Suppressor macrophage (primary cell): Measurements from ENCODE around the gene ZNF410.
"Not testable (repeated sequence)": the region's sequence is repeated elsewhere in the genome, so short reads cannot be mapped to it uniquely, and the experiment has no call there.

Experiments
- DNase-seq, 4 experiments: peaks; one replicate each; pipeline ENCODE4 v3.0.0-alpha.2; 2020 to 2022
- total RNA-seq, 17 experiments: gene quantifications; one replicate each; lab custom pipeline; 2026; ENCODE audit warnings: mixed read lengths in 6 of 17, inconsistent platforms in 3 of 17; lab: John Stamatoyannopoulos, UW

ZNF410 gene, protein sequence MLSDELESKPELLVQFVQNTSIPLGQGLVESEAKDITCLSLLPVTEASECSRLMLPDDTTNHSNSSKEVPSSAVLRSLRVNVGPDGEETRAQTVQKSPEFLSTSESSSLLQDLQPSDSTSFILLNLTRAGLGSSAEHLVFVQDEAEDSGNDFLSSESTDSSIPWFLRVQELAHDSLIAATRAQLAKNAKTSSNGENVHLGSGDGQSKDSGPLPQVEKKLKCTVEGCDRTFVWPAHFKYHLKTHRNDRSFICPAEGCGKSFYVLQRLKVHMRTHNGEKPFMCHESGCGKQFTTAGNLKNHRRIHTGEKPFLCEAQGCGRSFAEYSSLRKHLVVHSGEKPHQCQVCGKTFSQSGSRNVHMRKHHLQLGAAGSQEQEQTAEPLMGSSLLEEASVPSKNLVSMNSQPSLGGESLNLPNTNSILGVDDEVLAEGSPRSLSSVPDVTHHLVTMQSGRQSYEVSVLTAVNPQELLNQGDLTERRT
- total RNA-seq, result 0.71 to 7.5 (median 3.8) reads per million in 17 experiments

DNA sequence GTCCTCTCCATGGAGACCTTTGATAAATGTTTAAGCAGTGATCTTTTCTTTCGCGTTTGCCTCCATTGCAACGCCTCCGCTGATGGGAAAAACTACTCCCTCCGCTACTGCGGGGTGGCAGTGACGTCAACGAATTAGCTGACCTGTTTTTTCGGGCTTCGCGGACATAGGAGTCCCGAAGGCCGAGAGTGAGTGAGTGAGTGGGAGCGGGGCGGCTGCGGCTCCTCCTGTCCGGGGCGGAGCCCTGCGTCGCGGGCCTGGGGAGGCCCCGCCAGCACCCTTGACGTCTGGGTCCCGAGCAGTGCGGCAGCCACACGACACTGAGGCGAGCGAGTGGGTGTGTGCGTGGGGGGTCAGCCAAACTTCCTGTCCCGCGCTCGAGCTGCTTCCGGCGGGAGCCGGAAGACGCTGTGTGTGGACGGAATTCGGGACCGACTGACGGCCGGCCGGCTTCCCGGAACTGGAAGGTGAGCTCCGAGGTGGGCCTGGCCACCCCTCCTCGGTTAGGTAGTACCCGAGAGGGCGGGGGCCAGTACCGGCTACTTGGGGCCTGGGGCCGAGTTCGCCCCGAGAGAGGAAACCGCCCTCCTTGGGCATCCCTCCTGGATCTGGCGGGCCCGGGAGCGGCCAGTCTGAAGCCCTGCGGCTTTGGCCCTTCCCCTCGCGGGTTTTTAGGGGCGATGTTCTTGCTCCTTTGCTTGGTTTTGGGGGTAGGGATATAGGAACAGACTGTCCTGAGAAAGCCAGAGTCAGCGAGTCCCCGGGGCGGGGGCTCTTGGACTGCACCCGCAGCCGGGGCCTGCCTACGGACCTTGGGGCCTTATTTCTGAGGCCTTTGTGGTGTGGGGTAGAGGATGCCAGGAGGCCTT is at the start of gene ZNF410:
Gene ZNF410 (plus strand): TSS at position 411 of the 869 bp plus-strand sequence. CDS start 5,317 bp downstream, outside the sequence.
- DNase-seq, result peak; percentile 98 to 100 (median 99)

DNA sequence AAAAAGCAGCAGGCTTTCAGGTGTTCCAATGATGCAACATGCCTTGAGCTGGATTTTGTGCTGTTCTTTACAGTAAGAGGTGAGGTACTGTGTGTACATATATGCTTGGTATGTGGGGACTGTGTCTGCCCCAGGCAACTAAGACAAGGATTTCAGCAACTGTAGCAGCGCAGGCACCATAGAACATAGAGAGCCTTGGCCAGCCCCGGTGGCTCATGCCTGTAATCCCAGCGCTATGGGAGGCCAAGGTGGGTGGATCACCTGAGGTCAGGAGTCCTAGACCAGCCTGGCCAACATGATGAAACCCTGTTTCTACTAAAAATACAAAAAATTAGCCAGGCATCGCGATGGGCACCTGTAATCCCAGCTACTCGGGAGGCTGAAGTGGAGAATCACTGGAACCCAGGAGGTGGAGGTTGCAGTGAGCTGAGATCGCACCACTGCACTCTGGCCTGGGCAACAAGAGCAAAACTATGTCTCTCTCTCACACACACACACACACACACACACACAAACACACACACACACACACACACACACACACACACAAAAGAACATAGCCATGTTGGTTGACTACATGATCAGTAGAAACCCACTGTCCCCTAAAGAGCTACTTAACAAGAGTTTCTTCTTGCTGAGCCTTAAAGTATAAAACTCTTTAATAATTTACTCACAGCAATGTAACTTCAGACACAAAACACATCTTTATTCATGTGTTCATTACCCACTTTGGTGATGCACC is 48.2 kb upstream of the ZNF410 start:
- DNase-seq, result not testable (repeated sequence)

DNA sequence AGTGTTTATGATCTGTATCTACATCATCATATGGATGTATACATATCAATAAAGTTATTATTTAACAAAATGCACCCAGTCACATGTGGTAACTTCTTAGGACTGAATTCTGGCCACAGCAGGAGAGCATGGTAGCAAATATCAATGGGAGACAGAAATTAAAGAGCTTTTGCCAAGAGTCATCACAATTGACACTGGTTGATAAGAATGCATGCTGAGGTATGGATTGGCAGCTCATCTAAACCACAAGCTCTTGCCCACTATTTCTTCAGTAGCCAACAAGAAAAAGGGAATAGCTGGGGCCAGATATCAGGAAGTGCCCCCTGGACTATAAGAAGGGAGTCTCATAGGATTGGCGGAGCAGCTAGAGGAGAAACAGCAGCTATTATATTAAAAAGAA is 44.5 kb upstream of the ZNF410 start:
- DNase-seq, result no peak

DNA sequence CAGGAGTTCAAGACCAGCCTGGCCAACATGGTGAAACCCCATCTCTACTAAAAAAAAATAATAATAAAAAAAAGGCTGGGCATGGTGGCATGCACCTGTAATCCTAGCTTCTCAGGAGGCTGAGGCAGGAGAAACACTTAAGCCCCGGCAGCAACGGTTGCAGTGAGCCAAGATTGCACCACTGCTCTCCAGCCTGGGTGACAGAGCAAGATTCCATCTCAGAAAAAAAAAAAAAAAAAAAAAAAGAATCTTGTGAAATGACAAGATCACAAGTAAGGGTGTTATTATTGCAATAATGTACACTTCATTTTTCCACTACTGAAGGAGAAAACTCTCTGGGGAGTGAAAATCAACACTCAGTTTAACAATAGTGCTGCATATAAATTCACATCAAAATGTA is 43.8 kb upstream of the ZNF410 start:
- peak in 3 of 4 experiments; percentile 27 to 55 (median 39) for DNase-seq

DNA sequence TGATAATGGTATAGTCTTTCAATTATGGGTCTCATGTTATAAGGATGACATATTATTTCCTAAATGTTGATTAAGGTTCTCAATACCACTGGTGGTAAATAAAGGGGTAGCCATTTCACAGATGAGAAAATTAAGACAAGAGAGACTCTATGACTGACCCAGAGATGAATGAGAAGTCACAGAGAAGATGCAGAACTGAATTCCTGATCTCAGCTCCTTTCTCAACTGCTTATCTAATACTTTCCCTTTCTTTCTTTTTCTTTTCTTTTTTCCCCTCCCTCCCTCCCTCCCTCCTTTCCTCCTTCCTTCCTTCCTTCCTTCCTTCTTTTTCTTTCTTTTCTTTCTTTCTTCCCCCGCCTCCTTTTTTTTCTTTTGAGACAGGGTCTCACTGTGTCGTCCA is 43.4 kb upstream of the ZNF410 start:
- no peak for DNase-seq

DNA sequence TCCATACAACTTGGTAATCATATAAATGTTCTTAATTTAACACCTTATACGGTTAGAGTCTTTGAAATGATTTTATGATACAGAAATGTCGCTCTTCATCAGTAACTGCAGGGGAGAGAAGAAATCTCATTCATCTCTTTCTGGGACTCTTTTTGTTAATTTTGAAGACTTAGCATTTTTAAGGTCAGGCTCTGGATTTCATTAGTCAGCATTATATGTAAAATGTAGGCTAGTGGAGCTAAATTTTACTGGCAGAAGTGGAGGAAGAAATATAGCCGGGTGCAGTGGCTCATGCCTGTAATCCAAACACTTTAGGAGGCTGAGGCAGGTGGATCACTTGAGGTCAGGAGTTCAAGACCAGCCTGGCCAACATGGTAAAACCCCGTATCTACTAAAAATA is 39.7 kb upstream of the ZNF410 start:
- no peak for DNase-seq

DNA sequence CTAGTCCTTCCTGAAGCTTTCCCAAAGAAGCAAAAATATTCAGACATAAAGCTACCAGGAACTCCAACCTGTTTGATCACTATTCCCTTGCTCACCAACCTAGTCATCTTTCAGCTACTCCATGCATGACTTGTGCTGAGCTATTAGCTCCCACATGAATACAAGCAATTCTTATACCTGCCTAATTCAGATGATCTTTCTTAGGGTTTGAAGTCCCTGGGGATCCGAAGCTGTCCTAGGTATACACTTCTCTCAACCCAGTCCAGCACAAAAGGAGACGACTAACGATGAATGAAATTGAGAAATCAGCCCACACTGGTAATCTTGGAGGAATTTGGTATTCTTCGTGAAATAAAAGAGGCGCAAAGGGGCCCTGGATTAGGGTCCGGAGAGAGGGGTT is 35.7 kb upstream of the ZNF410 start:
- no peak for DNase-seq

DNA sequence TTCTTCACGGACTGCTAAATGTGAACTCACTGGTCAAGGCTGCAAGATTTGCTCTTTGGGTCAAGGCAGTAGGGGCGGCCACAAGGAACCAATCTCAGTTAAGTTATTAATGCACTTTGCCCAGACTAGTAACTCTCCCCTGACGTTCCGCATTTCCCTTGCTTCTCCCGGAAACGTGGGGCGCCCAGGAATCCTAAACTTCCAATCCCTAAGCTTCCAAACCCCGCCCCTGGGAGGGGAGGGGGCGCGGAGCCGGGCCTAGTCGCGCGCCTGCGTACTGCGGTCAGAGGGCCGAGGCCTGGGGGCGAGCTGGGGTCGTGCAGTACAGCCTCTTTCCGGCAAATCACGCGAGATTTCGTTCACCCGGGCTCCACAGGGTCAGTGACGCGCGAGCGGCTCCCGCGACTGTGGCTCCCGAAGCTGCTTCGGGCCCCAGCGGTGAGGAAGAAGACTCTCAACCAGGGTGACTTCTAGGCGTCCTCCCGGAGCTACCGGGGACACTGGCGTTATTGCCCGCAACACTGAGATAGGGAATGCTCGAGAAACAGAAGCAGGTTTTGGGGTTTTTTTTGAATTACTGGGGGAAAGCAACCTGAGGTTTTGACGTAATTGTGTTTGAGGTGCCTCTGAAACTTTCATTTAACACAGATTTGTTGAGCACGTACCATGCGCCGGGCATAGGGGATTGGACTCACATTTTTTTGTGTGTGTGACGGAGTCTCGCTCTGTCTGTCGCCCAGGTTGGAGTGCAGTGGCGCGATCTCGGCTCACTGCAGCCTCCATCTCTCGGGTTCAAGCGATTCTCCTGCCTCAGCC is 34.9 kb upstream of the ZNF410 start, which contains the start of gene PTGR2:
Gene PTGR2 (plus strand): TSS at position 265 of the 816 bp plus-strand sequence. CDS start 7,032 bp downstream, outside the sequence.
- peak; percentile 97 to 98 (median 98) for DNase-seq

DNA sequence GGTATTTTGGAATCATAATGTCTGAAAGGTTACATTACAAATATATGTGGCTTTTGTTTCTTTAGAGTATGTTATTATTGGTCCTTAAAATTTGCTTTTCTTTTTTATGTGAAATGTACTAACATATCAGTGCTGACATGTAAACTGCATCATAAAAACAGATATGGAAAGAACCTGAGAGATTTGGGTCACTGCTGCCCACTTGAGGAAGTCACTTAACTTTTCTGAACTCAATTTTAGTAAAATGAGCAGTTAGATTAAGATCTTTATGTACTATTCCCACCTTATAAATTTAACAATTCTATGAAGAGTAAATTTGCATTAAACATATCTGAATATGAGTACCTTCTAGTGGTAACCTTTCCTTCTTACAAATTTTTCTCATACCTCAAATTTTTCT is 27.5 kb upstream of the ZNF410 start:
- peak in 1 of 4 experiments; percentile 10 for DNase-seq

DNA sequence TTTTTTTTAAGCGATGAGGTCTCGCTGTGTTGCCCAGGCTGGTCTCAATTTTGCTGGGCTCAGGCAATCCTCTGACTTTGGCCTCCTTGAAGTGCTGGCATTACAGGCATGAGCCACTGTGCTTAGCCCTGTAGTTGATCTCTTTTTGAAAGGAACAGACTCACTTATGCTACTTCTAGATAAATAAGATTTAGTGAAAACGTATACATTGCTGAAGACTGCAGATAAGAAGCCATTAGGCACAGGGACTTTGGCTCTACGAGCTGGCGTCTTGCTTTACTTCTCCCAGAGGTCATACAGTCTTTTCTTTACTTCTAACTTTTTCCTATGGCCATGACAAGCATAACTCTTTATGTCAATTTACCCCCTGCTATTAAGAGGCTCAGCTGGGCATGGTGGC is 25.6 kb upstream of the ZNF410 start:
- DNase-seq, result no peak

DNA sequence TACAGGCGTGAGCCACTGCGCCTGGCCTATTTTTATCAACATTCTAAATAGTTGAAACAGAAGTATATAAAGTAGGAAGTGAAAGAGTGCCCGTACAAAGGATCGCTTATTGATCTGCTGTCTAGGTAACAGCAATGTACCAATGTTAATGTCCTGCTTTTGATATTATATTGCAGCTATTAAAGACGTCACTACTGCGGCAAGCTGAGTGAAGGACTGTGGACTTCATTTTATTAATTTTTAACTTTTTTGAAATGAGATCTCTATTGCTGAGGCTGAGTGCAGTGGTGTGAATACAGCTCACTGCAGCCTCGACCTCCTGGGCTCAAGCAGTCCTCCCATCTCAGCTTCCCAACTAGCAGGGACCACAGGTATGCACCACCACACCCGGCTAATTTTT is 24.2 kb upstream of the ZNF410 start:
- no peak for DNase-seq

DNA sequence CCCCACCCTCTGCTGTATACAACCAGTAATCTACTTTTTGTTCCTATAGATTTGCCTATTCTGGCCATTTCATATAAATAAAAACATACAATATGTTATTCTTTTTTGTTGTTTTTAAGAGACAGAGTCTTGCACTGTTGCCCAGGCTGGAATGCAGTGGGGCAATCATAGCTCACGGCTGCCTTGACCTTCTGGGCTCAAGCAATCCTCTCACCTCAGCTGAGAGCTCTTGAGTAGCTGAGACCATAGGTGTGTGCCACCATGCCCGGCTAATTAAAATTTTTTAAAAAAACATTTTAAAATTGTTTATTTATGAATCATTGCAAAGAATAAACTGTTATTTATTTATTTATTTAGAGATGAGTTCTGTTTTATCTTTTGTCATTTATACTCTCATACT is 23.4 kb upstream of the ZNF410 start:
- no peak for DNase-seq

DNA sequence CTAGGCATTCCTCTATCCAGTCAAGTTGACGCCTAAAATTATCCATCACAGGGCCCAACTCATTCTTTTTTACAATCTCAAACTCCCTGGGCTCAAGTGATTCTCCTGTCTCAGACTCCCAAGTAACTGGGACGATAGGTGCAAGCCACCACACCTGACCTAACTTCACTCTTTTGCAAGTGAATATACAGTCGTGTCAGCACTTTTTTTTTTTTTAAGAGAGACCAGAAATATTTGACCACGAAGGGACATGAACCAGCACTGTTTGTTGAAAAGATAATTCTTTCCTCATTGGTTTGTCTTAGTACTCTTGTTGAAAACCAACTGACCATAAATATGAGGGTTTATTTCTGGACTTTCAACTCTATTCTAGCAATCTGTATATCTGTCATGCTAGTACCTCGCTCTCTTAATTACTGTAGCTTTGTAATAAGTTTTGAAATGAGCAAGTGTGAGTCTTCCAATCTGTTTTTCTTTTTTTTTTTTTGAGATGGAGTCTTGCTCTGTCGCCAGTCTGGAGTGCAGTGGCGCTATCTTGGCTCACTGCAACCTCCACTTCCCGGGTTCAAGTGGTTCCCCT is 21.0 kb upstream of the ZNF410 start:
- DNase-seq, result no peak

DNA sequence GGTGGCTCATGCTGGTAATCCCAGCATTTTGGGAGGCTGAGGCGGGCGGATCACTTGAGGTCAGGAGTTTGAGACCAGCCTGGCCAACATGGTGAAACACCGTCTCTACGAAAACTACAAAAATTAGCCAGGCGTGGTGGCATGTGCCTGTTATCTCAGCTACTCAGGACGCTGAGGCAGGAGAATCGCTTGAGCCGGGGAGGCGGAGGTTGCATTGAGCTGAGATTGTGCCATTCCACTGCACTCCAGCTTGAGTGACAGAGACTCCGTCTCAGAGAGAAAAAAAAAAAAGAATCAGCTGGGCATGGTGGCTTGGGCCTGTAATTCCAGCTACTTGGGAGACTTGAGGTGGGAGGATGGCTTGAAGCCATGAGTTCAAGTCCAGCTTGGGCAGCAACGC is 16.9 kb upstream of the ZNF410 start:
- DNase-seq, result not testable (repeated sequence)

DNA sequence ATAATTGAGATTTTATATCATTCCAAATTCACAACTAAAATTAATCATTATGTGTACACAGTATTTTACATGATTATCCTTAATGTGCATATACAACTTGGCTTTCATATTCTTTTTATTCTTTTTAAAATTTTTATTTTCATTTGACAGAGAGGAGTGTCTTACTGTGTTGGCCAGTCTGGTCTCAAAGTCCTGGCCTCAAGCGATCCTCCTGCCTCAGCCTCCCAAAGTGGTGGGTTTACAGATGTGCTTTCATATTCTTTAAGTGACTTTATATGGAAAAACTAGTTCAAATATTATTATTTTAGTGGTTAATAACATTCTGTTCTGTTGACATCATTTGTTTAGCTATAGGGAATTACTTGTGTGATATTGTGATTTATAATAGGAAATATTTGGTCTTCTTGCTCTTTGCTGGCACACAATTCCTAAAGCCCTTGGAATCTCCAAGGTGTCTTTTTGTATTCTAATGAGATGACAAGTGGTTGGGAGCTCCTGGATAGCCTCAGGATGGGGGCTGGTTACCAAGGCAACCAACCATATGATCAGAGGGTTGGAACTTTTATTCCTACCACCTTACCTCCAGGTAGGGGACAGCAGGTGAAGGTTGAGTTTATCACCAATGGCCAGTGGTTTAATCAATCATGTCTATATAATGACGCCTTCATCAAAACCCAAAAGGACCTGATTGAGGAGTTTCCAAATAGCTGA is 16.0 kb upstream of the ZNF410 start:
- DNase-seq, result no peak

DNA sequence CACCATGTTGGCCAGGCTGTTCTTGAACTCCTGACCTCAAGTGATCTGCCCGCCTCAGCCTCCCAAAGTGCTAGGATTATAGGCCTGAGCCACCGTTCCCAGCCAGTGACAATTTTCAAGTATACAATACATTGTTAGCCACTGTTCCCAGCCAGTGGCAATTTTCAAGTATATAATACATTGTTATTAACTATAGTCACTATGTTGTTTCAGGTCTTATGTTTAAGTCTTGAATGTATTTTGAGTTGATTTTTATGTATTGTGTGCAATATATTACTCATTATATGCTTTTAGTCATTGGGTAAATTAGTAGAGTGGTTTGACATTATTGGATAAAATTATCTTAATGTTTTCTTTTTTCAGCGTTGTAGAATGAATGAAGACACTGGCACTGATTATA is 13.0 kb upstream of the ZNF410 start:
- no peak for DNase-seq

DNA sequence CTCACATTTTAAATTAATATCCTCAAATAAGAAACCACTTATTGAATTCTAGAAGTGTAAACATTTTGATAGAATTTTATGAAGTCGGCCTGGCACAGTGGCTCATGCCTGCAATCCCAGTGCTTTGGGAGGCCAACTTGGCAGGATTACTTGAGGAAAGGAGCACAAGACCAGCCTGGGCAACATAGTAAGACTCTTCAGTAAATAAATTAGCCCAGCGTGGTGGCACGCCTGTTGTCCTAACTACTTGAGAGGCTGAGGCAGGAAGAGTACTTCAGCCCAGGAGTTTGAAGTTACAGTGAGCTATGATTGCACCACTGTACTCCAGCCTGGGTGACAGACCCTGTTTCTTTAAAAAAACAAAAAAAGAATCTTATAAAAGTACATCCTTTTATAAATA is 8.9 kb upstream of the ZNF410 start:
- DNase-seq, result no peak

DNA sequence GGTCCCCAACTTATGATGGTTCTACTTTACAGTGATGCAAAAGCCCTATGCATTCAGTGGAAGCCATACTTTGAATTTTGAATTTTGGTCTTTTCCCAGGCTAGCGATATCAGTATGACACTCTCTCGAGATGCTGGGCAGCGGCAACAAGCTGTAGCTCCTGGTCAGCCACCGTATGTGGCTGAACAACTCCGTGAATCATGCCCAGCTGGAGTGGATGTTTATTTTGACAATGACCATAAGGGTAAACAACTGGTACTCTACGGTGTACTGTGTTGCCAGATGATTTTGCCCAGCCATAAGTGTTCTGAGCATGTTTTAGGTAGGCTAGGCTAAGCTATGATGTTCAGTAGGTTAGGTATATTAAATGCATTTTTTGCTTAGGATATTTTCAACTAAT is 8.2 kb upstream of the ZNF410 start:
- no peak for DNase-seq

DNA sequence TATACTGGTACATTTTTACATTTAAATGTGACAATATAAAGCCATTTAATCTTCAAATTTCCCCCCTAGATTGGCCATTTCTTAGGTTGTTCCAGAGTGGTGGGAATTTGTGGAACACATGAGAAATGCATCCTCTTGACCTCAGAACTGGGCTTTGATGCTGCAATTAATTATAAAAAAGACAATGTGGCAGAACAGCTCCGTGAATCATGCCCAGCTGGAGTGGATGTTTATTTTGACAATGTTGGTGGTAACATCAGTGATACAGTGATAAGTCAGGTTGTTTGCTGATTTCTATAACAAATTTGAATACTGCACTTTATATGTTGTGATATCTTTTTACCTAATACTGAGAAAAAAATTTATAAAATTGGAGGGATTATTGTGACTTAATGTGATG is 7.6 kb upstream of the ZNF410 start:
- DNase-seq, result no peak

DNA sequence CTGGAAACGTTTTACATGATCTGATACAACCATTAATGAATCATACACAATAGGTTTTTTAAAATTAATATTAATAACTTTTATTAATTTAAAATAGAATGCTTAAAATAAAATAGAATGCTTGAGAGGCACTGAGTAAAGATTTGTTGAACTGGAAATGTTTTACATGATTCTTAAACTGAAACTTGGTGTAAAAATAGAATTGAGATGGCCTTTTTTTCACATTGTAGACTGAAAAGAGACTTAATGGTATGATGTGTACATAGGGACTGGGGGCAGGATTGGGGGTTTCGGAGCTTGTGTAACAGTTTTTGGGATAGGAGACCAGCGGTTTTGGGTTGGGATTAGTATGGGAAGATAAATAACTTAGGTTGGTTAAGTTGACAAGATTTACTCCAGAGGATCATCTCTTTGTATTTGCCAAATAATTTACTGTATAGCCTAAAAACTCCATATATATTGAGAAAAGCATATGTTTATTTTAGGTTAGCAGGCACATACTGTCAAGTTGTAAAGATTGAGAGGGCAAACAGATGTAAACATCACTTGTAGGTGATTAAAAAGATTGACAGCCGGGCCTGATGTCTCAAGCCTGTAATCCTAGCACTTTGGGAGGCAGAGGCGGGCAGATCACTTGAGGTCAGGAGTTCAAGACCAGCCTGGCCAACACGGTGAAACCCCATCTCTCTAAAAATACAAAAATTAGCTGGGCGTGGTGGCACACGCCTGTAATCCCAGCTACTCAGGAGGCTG is 2.0 kb upstream of the ZNF410 start:
- DNase-seq, result no peak
